ENCODE results near the gene CD320. TPM values are rescaled to one million over a fixed set of nuclear protein-coding genes. Genes with fewer than 3 reads are reported as not detected.
A peak's percentile ranks its signal among the peaks of the same experiment; 100 is the strongest.

Gene CD320
- total RNA-seq, 2 experiments from 2014 or later, result 17.1 to 17.6 TPM

DNA sequence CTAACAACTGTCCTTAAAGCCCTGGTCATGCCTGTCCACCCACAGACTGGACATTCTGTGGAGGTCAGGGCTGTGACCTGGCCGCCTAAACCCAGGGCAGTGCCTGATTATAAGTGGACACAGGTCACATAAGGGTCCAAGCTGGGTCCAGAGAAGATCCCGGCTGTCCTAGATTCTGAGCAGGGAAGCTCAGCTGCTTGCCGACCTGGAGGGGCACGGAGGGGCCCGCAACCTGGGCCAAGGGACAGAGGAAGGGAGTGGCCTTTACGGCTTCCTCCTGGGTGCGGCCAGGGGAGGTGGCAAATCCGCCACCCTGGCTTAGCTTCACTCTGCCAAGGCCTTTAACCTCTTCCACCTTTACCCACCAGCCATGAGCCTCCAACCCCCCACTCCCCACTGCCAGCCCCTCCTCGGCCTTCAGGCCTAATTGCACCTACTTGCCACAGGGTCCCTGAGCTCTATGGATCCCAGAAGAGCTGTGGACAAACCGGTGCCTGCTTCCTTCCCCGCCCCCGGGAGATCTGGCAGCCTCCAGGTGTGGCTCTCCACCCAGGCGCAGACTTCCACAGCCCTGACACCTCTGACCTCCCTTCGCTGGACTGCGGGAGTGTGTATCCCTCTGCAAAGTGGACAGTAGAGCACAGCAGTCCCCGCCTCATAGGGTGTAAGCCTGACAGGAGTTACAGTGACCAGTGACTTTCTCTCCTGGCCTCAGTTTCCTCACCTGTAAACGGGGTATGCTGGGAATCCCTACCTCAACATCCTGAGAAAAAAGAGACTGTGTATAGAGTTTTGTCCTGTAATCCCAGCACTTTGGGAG lies 1.7 kb downstream of the CD320 start:
- Mint-ChIP-seq H3K27ac (peak overlapping the region; percentile 83), H3K27me3 (no peaks in the 10 kb centered on the region), H3K36me3 (ENCODE audit: low read depth) (peaks cover 25% of the 10 kb centered on the region), H3K4me3 (peak overlapping the region; percentile 93), H3K9me3 (no peaks in the 10 kb centered on the region), H3K4me1 (ENCODE audit: low read depth) (peaks cover 39% of the 10 kb centered on the region)
- Histone ChIP-seq H3K27me3 (ENCODE audit: control insufficient read depth in 1 of 2, insufficient read depth in 2 of 2, low read length in 2 of 2) (no peaks in the 10 kb centered on the region), H3K9me3 (ENCODE audit: control insufficient read depth in 1 of 2, insufficient read depth in 1 of 2, low read length in 2 of 2) (no peaks in the 10 kb centered on the region), H3K36me3 (ENCODE audit: insufficient read depth, low read length) (peaks cover 31% of the 10 kb centered on the region), H3K4me1 (ENCODE audit: insufficient read depth, low read length) (peaks cover 47% of the 10 kb centered on the region), H3K27ac (ENCODE audit: low read depth in 1 of 2, low read length in 2 of 2) (peak overlapping the region in 1 of 2 donors; percentile 40), H3K4me3 (ENCODE audit: low read length) (peak overlapping the region; percentile 67)
- POLR2A ChIA-PET, result interaction anchor here (1.7 kb wide), 1 partner anchor 15 kb away, joined by 5 read pairs; the partner anchor contains the start of genes NDUFA7 and RPS28
- no peak for ATAC-seq (ENCODE audit: poor library complexity)
- TF ChIP-seq, protein P1, sequence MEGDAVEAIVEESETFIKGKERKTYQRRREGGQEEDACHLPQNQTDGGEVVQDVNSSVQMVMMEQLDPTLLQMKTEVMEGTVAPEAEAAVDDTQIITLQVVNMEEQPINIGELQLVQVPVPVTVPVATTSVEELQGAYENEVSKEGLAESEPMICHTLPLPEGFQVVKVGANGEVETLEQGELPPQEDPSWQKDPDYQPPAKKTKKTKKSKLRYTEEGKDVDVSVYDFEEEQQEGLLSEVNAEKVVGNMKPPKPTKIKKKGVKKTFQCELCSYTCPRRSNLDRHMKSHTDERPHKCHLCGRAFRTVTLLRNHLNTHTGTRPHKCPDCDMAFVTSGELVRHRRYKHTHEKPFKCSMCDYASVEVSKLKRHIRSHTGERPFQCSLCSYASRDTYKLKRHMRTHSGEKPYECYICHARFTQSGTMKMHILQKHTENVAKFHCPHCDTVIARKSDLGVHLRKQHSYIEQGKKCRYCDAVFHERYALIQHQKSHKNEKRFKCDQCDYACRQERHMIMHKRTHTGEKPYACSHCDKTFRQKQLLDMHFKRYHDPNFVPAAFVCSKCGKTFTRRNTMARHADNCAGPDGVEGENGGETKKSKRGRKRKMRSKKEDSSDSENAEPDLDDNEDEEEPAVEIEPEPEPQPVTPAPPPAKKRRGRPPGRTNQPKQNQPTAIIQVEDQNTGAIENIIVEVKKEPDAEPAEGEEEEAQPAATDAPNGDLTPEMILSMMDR (IDR thresholded peaks at IDR 0.05), result no peak
- peak in 1 of 14 experiments; percentile 29 for DNase-seq
- CTCF ChIA-PET, result interaction anchor here (0.7 kb wide), 1 partner anchor 38 kb away, joined by 6 read pairs; no protein-coding TSS in a partner anchor
- intact Hi-C loops (cut with DNase I, micrococcal nuclease), result loop anchor here in 1 of 2 experiments (5.0 kb wide), 2 partner anchors 94 to 1109 kb away; no protein-coding TSS in a partner anchor

DNA sequence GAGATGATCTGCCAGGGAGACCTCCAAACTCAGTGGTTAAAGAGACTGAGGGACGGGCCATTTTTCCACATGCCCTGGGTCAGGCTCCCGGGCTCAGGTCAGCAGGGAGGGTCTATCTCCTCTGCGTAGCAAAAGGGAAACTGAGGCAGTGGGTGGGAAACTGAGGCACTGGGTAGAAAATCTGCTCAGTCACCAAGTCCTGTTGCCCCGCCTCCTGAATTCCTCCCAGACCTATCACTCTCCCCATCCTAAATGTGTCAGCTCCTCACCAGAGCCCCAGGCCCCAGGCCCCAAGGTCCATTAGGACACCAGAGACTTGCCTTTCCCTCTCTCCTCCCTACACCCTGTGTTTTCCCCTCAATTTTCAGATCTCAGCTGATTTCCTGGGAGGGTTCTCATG lies 2.4 kb downstream of the CD320 start:
- H3K27me3 ChIP-seq (ENCODE audit: control insufficient read depth in 1 of 2, insufficient read depth in 2 of 2, low read length in 2 of 2), result no peaks in the 10 kb centered on the region
- ChIA-PET CTCF (no interaction called here), POLR2A (interaction anchor here (1.7 kb wide), 1 partner anchor 15 kb away, joined by 5 read pairs; the partner anchor contains the start of genes NDUFA7 and RPS28)
- H3K4me1 ChIP-seq (ENCODE audit: insufficient read depth, low read length), result peaks cover 47% of the 10 kb centered on the region
- intact Hi-C loops (cut with DNase I, micrococcal nuclease), result loop anchor here in 1 of 2 experiments (5.0 kb wide), 2 partner anchors 93 to 1108 kb away; no protein-coding TSS in a partner anchor
- peaks cover 19% of the 10 kb centered on the region for H3K36me3 Mint-ChIP-seq (ENCODE audit: low read depth)
- H3K27ac Mint-ChIP-seq, result peak overlapping the region; percentile 83
- peak in 1 of 14 experiments; percentile 6 for DNase-seq
- H3K9me3 ChIP-seq (ENCODE audit: control insufficient read depth in 1 of 2, insufficient read depth in 1 of 2, low read length in 2 of 2), result no peaks in the 10 kb centered on the region
- H3K27me3 Mint-ChIP-seq, result no peaks in the 10 kb centered on the region
- H3K27ac ChIP-seq (ENCODE audit: low read depth in 1 of 2, low read length in 2 of 2), result peak overlapping the region in 1 of 2 donors; percentile 40
- H3K4me3 Mint-ChIP-seq, result no peak overlapping the region
- H3K36me3 ChIP-seq (ENCODE audit: insufficient read depth, low read length), result peaks cover 25% of the 10 kb centered on the region
- no peak overlapping the region for H3K4me3 ChIP-seq (ENCODE audit: low read length)
- ATAC-seq (ENCODE audit: poor library complexity), result no peak
- TF ChIP-seq, protein P1 (IDR thresholded peaks at IDR 0.05), result no peak
- H3K9me3 Mint-ChIP-seq, result no peaks in the 10 kb centered on the region
- H3K4me1 Mint-ChIP-seq (ENCODE audit: low read depth), result peaks cover 39% of the 10 kb centered on the region

DNA sequence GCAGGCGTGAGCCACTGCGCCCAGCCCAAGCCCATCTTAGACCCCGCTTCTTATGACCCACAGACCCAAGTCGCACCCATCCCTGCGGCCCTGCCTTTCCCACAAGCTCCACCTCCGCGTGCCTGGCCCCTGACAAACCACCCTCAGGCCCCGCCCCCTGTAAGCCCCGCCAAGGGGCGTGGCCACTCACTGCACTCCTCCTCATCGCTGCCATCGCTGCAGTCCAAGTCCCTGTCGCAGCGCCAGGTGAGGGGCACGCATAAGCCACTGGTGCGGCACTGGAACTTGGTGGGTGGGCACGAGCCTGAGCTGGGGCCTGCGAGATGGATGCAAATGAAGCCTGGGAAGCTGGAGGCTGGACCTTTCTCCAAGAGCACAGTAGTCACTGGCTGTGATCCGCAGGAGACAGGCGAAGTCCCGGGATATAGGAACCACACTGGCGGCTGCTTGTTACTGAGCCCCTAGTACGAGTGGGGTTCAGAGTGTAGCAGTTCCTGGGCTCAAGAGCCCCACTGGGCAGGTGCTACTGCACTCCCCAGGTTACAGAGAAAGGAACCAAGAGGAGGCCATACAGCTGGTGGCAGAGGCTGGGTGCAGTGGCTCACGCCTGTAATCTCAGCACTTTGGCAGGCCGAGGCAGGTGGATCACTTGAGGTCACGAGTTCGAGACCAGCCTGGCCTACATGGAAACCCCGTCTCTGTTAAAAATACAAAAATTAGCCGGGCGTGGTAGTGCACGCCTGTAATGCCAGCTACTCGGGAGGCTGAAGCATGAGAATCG lies 3.1 kb downstream of the CD320 start:
- TF ChIP-seq, protein P1 (IDR thresholded peaks at IDR 0.05), result no peak
- Histone ChIP-seq H3K27ac (ENCODE audit: low read depth in 1 of 2, low read length in 2 of 2) (no peak overlapping the region), H3K27me3 (ENCODE audit: control insufficient read depth in 1 of 2, insufficient read depth in 2 of 2, low read length in 2 of 2) (no peaks in the 10 kb centered on the region), H3K4me3 (ENCODE audit: low read length) (no peak overlapping the region), H3K9me3 (ENCODE audit: control insufficient read depth in 1 of 2, insufficient read depth in 1 of 2, low read length in 2 of 2) (no peaks in the 10 kb centered on the region), H3K4me1 (ENCODE audit: insufficient read depth, low read length) (peaks cover 47% of the 10 kb centered on the region), H3K36me3 (ENCODE audit: insufficient read depth, low read length) (peaks cover 19% of the 10 kb centered on the region)
- ATAC-seq (ENCODE audit: poor library complexity), result no peak
- DNase-seq, result peak in 3 of 14 experiments; percentile 7 to 49 (median 31)
- Mint-ChIP-seq H3K27ac (no peak overlapping the region), H3K36me3 (ENCODE audit: low read depth) (peaks cover 19% of the 10 kb centered on the region), H3K4me1 (ENCODE audit: low read depth) (peaks cover 39% of the 10 kb centered on the region), H3K9me3 (no peaks in the 10 kb centered on the region), H3K27me3 (no peaks in the 10 kb centered on the region), H3K4me3 (no peak overlapping the region)
- ChIA-PET POLR2A (interaction anchor here (1.7 kb wide), 1 partner anchor 16 kb away, joined by 5 read pairs; the partner anchor contains the start of genes NDUFA7 and RPS28), CTCF (no interaction called here)
- intact Hi-C loops (cut with DNase I, micrococcal nuclease), result loop anchor here in 1 of 2 experiments (5.0 kb wide), 2 partner anchors 93 to 1108 kb away; no protein-coding TSS in a partner anchor

Measured in CD4-positive, alpha-beta T cell (primary cell).